Omental fat pad (tissue), 4 donors: ENCODE measurements around the gene ATP4B. TPM values are rescaled to one million over a fixed set of nuclear protein-coding genes. Genes with fewer than 3 reads are reported as not detected.
"Not testable (repeated sequence)": the region's sequence is repeated elsewhere in the genome, so short reads cannot be mapped to it uniquely, and the experiment has no call there.

Experiments used
- ATAC-seq: fragments of 150-250 bp; one replicate; pipeline ENCODE4 v1.9.1; 2016; ENCODE audit warnings: mild to moderate bottlenecking, moderate library complexity; ENCODE audit not compliant: low FRiP score
- DNase-seq: peaks from one replicate; pipeline ENCODE4 v3.0.0-alpha.2; 2019; ENCODE audit warnings: low spot score
- total RNA-seq, 4 donors: library from RNA; depleted of rRNA; stranded (reverse); fragments of >200 nt; gene quantifications; one replicate each; pipeline ENCODE4 v1.1.0, GENCODE V29; 2016
- TF ChIP-seq, protein P1 (sequence below), 3 donors: fragments of 450-650 bp; IDR thresholded peaks; one replicate each; pipeline ENCODE4 v1.5.1; 2016 to 2017; ENCODE audit warnings: antibody characterized with exemption in 3 of 3, mild to moderate bottlenecking in 3 of 3, moderate library complexity in 2 of 3

The ATP4B gene
- total RNA-seq, 4 donors from 2014 or later, result not detected

DNA sequence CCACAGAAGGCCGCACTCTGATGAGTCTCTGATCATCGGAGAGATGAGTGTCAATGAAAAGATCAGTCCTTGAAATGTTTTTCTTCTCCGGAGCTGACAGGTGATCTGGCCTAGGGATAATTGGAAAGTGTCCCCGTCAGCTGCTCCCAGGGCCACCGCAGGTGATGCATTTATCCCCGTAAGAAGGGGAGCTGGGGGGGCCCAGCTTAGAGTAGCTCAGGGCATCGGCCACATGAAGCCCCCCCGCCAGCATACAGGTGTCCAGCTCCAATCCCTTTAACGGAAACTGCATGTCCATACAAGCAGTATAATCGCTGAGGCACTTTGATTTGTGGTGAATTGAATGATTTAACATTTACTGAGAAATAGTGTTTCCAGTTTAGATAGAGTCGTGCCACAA is 27.7 kb downstream of the ATP4B start:
- TF ChIP-seq, protein P1, sequence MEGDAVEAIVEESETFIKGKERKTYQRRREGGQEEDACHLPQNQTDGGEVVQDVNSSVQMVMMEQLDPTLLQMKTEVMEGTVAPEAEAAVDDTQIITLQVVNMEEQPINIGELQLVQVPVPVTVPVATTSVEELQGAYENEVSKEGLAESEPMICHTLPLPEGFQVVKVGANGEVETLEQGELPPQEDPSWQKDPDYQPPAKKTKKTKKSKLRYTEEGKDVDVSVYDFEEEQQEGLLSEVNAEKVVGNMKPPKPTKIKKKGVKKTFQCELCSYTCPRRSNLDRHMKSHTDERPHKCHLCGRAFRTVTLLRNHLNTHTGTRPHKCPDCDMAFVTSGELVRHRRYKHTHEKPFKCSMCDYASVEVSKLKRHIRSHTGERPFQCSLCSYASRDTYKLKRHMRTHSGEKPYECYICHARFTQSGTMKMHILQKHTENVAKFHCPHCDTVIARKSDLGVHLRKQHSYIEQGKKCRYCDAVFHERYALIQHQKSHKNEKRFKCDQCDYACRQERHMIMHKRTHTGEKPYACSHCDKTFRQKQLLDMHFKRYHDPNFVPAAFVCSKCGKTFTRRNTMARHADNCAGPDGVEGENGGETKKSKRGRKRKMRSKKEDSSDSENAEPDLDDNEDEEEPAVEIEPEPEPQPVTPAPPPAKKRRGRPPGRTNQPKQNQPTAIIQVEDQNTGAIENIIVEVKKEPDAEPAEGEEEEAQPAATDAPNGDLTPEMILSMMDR (IDR thresholded peaks at IDR 0.05), result no peak
- DNase-seq (no peak), ATAC-seq (no peak)

DNA sequence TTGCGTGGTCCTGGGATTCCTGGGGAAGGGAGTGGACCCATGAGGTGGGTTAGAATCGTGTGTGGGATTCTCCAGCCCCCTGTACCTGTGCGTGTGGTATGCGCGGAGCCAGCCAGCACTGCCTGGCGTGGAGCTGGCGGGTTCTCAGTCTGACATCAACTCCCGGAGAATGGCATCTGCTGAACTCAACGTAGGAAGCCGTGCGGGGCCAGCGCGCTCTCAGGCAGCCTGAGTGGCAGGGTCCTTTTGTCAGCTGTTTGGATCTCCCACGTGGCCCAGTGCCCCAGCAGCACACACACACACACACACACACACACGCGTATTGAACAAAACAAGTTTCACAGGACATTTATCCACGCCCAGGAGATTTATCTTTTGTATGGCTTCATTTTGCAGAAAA is 28.1 kb downstream of the ATP4B start:
- TF ChIP-seq, protein P1 (IDR thresholded peaks at IDR 0.05), result no peak
- DNase-seq (no peak), ATAC-seq (no peak)

DNA sequence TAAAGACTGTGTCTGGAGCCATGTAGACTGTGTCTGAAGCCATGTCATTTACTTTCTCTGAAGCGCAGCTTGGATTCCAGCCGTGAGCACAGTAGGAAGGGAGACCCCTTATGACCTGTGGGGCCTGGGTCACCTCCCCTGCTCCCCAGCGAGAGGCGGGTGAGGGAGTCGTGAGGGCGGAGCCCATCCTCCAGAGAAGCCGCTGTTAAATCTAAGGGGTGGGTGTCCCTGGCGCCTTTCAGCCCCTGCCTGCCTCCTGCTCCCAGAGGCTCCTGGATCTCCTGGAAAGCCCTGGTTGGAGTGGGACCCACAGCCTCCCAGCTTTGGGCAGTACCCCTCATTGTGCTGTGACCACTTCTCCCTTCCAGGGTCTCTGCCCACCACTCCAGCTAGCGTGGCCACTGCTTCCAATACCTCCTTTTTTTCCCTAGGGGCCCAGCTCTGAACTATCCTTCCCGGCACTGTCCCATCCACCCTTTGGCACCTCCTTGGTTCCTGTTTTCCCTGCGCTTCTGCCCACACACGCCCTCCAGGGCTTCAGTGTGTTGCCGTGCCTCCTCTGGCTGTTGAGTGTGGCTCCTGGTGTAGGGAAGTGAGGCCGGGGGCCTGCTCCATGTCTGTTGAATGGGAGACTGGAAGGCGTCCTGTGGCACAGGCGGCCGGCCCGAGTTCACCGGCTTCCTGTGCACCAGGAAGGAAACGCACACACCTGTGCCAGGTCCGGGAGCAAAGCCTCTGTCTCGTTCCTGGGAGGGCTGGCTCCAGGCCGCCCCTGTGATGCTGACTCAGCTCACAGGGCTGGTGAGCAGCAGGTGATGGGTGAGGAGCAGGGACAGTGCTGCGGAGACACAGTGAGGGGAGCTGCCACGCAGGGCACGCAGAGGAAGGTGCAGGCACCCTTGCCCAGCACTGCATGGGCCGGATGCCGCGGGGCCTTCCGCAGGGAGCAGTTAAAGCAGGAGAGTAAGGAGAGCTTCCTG is 29.4 kb downstream of the ATP4B start:
- no peak for ATAC-seq
- TF ChIP-seq, protein P1 (IDR thresholded peaks at IDR 0.05), result no peak
- no peak for DNase-seq

DNA sequence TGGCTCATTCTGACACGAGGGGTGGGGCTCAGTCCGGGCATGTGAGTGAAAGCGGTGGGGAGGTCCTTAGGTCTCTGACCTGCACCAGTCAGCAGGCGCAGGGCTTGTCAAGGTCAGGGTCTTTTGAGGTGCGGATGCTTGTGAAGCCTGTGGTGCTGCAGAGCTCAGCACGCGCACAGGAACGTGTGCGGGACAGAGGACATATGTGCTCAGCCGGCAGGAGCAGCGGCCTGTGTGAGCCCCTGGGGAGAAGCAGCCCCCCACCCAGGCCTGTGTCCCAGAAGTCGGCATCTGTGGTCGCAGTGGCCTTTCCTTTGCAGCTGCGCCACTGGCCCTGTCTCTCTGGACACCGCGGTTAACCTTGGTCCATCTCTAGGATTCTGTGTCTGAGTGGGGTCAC is 30.9 kb downstream of the ATP4B start:
- DNase-seq (no peak), ATAC-seq (no peak)
- TF ChIP-seq, protein P1 (IDR thresholded peaks at IDR 0.05), result no peak

DNA sequence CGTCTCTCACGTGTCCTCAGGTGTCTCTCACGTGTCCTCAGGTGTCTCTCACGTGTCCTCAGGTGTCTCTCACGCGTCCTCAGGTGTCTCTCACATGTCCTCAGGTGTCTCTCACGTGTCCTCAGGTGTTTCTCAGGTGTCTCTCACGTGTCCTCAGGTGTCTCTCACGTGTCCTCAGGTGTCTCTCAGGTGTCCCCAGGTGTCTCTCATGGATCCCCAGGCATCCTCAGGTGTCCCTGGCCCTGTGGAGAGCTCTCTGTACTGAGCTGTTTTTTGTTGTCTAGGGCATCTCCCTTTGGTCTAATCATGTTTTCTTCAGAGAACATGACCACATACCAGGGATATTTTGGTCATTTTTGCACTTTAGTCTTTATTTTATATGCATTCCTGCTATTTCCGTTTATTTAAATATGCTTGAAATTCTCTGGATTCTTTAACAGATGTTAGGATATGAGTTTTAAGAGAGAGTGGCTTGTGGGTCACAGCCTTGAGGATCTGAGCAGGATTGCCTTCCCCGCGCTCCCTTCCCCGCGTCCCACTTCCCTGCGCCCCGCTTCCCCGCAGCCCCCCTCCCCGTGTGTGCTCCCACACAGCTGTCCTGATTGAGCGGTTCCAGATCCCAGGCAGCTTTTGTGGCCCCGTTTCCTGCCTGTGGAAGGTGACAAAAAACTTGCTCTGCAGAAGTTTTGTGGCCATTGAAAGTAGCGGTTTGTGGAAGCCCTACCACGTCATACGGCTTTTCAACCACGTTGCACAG is 31.9 kb downstream of the ATP4B start:
- DNase-seq, result no peak
- ATAC-seq, result no peak
- TF ChIP-seq, protein P1 (IDR thresholded peaks at IDR 0.05), result no peak

DNA sequence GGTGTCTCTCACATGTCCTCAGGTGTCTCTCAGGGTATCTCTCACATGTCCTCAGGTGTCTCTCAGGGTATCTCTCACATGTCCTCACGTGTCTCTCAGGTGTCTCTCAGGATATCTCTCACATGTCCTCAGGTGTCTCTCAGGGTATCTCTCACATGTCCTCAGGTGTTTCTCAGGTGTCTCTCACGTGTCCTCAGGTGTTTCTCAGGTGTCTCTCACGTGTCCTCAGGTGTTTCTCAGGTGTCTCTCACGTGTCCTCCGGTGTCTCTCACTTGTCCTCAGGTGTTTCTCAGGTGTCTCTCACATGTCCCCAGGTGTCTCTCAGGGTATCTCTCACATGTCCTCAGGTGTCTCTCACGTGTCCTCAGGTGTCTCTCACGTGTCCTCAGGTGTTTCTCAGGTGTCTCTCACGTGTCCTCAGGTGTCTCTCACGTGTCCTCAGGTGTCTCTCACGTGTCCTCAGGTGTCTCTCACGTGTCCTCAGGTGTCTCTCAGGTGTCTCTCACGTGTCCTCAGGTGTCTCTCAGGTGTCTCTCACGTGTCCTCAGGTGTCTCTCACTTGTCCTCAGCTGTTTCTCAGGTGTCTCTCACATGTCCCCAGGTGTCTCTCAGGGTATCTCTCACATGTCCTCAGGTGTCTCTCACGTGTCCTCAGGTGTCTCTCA is 33.2 kb downstream of the ATP4B start:
- not testable (repeated sequence) for DNase-seq, ATAC-seq

DNA sequence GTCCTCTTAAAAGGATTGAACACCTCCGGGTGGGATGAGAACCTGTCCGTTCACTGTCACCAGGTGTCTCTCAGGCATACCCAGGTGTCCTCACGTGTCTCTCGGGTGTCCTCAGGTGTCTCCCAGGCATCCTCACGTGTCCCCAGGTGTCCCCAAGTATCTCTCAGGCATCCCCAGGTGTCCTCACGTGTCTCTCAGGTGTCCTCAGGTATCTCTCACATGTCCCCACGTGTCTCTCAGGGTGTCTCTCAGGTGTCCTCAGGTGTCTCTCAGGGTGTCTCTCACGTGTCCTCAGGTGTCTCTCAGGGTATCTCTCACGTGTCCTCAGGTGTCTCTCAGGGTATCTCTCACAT is 33.8 kb downstream of the ATP4B start:
- ATAC-seq, result no peak
- DNase-seq, result no peak
- TF ChIP-seq, protein P1 (IDR thresholded peaks at IDR 0.05), result no peak
